Keratinocyte (primary cell): Measurements from ENCODE around the gene FBXO47. TPM values are rescaled to one million over a fixed set of nuclear protein-coding genes. Genes with fewer than 3 reads are reported as not detected.

Experiments
- DNase-seq: peaks from one replicate; pipeline ENCODE4 v3.0.0-alpha.2; 2011; ENCODE audit warnings: low read depth, missing footprints, low spot score
- FAIRE-seq: peaks from 2 replicates; lab custom pipeline; 2011; peaks lifted over from hg19 to GRCh38; lab: Jason Lieb, UNC
- H2AFZ ChIP-seq: 2 replicates; pipeline ENCODE4 v1.6.0; 2012; ENCODE audit warnings: low read length, control low read depth, inconsistent platforms; ENCODE audit not compliant: control insufficient read depth
- H3K27ac ChIP-seq: 2 replicates; pipeline ENCODE4 v1.5.1; 2011; ENCODE audit warnings: low read length; ENCODE audit not compliant: control insufficient read depth, insufficient read depth
- H3K27me3 ChIP-seq: 3 replicates; pipeline ENCODE4 v1.6.0; 2011; ENCODE audit warnings: low read length; ENCODE audit not compliant: control insufficient read depth, insufficient read depth; ENCODE audit errors: extremely low read depth
- H3K36me3 ChIP-seq, 2 experiments: 2 replicates in 1 of 2; 3 replicates in 1 of 2; pipeline ENCODE4 v1.5.1; 2011; ENCODE audit warnings: low read length in 2 of 2, mild to moderate bottlenecking in 1 of 2; ENCODE audit not compliant: control insufficient read depth in 2 of 2, insufficient read depth in 2 of 2; ENCODE audit errors: extremely low read depth in 1 of 2
- H3K4me1 ChIP-seq: 3 replicates; pipeline ENCODE4 v1.5.1; 2011; ENCODE audit warnings: low read length; ENCODE audit not compliant: control insufficient read depth, insufficient read depth; ENCODE audit errors: extremely low read depth
- H3K4me2 ChIP-seq: 3 replicates; pipeline ENCODE4 v1.6.0; 2011; ENCODE audit warnings: low read depth, low read length; ENCODE audit not compliant: control insufficient read depth, insufficient read depth; ENCODE audit errors: extremely low read depth
- H3K4me3 ChIP-seq, 3 experiments: fragments of 200-600 bp in 1 of 3; sonication (generic) in 1 of 3; 2 replicates in 2 of 3; 3 replicates in 1 of 3; pipeline ENCODE4 v1.5.1; 2011 to 2016; ENCODE audit warnings: low read length in 3 of 3, mild to moderate bottlenecking in 3 of 3, control low read depth in 2 of 3, inconsistent platforms in 1 of 3, low read depth in 1 of 3, mixed read lengths in 1 of 3, mixed run types in 1 of 3, moderate library complexity in 1 of 3; ENCODE audit not compliant: control insufficient read depth in 2 of 3, insufficient read depth in 2 of 3; ENCODE audit errors: extremely low read depth in 1 of 3
- H3K79me2 ChIP-seq: 2 replicates; pipeline ENCODE4 v1.6.0; 2012; ENCODE audit warnings: low read length; ENCODE audit not compliant: control insufficient read depth, insufficient read depth
- H3K9ac ChIP-seq: 3 replicates; pipeline ENCODE4 v1.6.0; 2011; ENCODE audit warnings: low read length; ENCODE audit not compliant: control insufficient read depth, insufficient read depth; ENCODE audit errors: extremely low read depth
- H3K9me1 ChIP-seq: 3 replicates; pipeline ENCODE4 v1.6.0; 2011; ENCODE audit warnings: low read length; ENCODE audit not compliant: control insufficient read depth, insufficient read depth; ENCODE audit errors: extremely low read depth
- H3K9me3 ChIP-seq: 2 replicates; pipeline ENCODE4 v1.5.1; 2012; ENCODE audit warnings: low read depth, low read length; ENCODE audit not compliant: control insufficient read depth
- H4K20me1 ChIP-seq: 3 replicates; pipeline ENCODE4 v1.6.0; 2011; ENCODE audit warnings: low read length; ENCODE audit not compliant: control insufficient read depth, insufficient read depth; ENCODE audit errors: extremely low read depth
- CTCF ChIP-seq, 3 experiments: IDR thresholded peaks in 1 of 3; conservative IDR thresholded peaks in 1 of 3; optimal IDR thresholded peaks in 1 of 3; 2 replicates in 2 of 3; 3 replicates in 1 of 3; pipeline versions ENCODE3 to v1.5.1; 2011; ENCODE audit warnings: low read length in 3 of 3, mild to moderate bottlenecking in 3 of 3, moderate library complexity in 2 of 3, control low read depth in 1 of 3, inconsistent platforms in 1 of 3; ENCODE audit not compliant: insufficient read depth in 2 of 3; ENCODE audit errors: extremely low read depth in 1 of 3
- EZH2 ChIP-seq: IDR thresholded peaks from one replicate; pipeline ENCODE4 v1.6.1; 2012; ENCODE audit warnings: inconsistent platforms, mild to moderate bottlenecking, low read length, moderate library complexity
- dilution Hi-C: fragments of 300-500 bp; cut with MboI; formaldehyde crosslinking; loops from one replicate; pipeline ENCODE4 v1.7.0; 2020; ENCODE audit warnings: low sequenced_read_pairs; ENCODE audit not compliant: extremely low pct_ligation_motif_present
- polyA plus RNA-seq, 5 experiments: library from polyadenylated mRNA; depleted of rRNA in 3 of 5; stranded (reverse) in 3 of 5; stranded (forward) in 1 of 5; unstranded in 1 of 5; fragments of >200 nt; gene quantifications; 1 replicate in 1 of 5; 2 replicates in 3 of 5; 3 replicates in 1 of 5; pipeline versions ENCODE4 v1.2.1 to v1.2.3, GENCODE V29; 2011 to 2012; ENCODE audit warnings: missing spikeins in 2 of 5, low read depth in 1 of 5, low replicate concordance in 1 of 5

Gene FBXO47
- polyA plus RNA-seq, 1 donor (not counting 4 experiments of a cell fraction or from before 2014, with no cell fraction given) = not detected

- H3K9me1 ChIP-seq = no peaks in the 10 kb centered on the region
- no peaks in the 10 kb centered on the region for H4K20me1 ChIP-seq
- peaks cover 48% of the 10 kb centered on the region for H3K79me2 ChIP-seq
- no peak for DNase-seq
- dilution Hi-C loops = no loop called here
- peaks cover 42% of the 10 kb centered on the region for H3K4me1 ChIP-seq
- peaks cover 9 to 20% of the 10 kb centered on the region in 2 experiments for H3K36me3 ChIP-seq
- no peak overlapping the region for H3K4me2 ChIP-seq
- no peak for FAIRE-seq
- H3K9ac ChIP-seq = no peak overlapping the region
- TF ChIP-seq EZH2 = no peak
- TF ChIP-seq CTCF (optimal IDR thresholded peaks at IDR 0.05 in 1 of 3, IDR thresholded peaks at IDR 0.05 in 1 of 3, conservative IDR thresholded peaks at IDR 0.05 in 1 of 3; ENCODE audit: extremely low read depth in 1 of 3, insufficient read depth in 2 of 3, low read length in 3 of 3) = no peak
- no peaks in the 10 kb centered on the region for H3K9me3 ChIP-seq
- no peak overlapping the region for H2AFZ ChIP-seq
- no peak overlapping the region for H3K27ac ChIP-seq
- H3K4me3 ChIP-seq = no peak overlapping the region
- H3K27me3 ChIP-seq = no peaks in the 10 kb centered on the region
Observed at GRCh38 chr17:38904892-38905291, 62.3 kb downstream of the FBXO47 start.

GRCh38 chr17:38903404-38903803 is 63.8 kb downstream of the FBXO47 start:
- no peak overlapping the region for H3K9ac ChIP-seq
- no peak overlapping the region for H2AFZ ChIP-seq
- no peaks in the 10 kb centered on the region for H3K27me3 ChIP-seq
- no peaks in the 10 kb centered on the region for H4K20me1 ChIP-seq
- FAIRE-seq (no peak), DNase-seq (no peak)
- peaks cover 44% of the 10 kb centered on the region for H3K79me2 ChIP-seq
- no peaks in the 10 kb centered on the region for H3K9me3 ChIP-seq
- H3K36me3 ChIP-seq = peaks cover 12 to 27% of the 10 kb centered on the region in 2 experiments
- H3K9me1 ChIP-seq = no peaks in the 10 kb centered on the region
- TF ChIP-seq CTCF (optimal IDR thresholded peaks at IDR 0.05 in 1 of 3, IDR thresholded peaks at IDR 0.05 in 1 of 3, conservative IDR thresholded peaks at IDR 0.05 in 1 of 3; ENCODE audit: extremely low read depth in 1 of 3, insufficient read depth in 2 of 3, low read length in 3 of 3) (no peak), EZH2 (no peak)
- dilution Hi-C loops = no loop called here
- peaks cover 36% of the 10 kb centered on the region for H3K4me1 ChIP-seq
- no peak overlapping the region for H3K4me3 ChIP-seq
- no peak overlapping the region for H3K4me2 ChIP-seq
- no peak overlapping the region for H3K27ac ChIP-seq
